A549 (cell line): ENCODE measurements around the gene CASP9. TPM values are rescaled to one million over a fixed set of nuclear protein-coding genes. Genes with fewer than 3 reads are reported as not detected.

ENCODE experiments used
- ATAC-seq, 2 experiments: fragments of 200-7000 bp in 1 of 2; fragments of >200 bp in 1 of 2; cut with Nextera tagmentation in 1 of 2; cut with Tn5 transposase in 1 of 2; 3 replicates each; pipeline versions ENCODE4 v1.8.0 to v1.9.1; 2018 to 2020; ENCODE audit warnings: mild to moderate bottlenecking in 1 of 2, moderate library complexity in 1 of 2
- CTCF ChIA-PET: fragments of 300-600 bp; sonication (Branson Sonifier 250); formaldehyde crosslinking; extraction: SDS; loops from one replicate; lab custom pipeline; 2021; ENCODE audit warnings: antibody characterized with exemption, inconsistent platforms; lab: Yijun Ruan, JAX
- POLR2A ChIA-PET: fragments of 350-600 bp; formaldehyde crosslinking; extraction: SDS; loops from one replicate; lab custom pipeline; 2021; ENCODE audit warnings: antibody characterized with exemption, inconsistent platforms; lab: Yijun Ruan, JAX
- DNase-seq, 2 experiments: peaks; one replicate each; pipeline versions ENCODE4 v3.0.0 to v3.0.0-alpha.2; 2011 to 2016; ENCODE audit warnings: low read depth in 1 of 2, low spot score in 1 of 2
- FAIRE-seq: peaks from 2 replicates; lab custom pipeline; 2011; peaks lifted over from hg19 to GRCh38; lab: Jason Lieb, UNC
- H3K27ac ChIP-seq, 2 experiments: fragments of >200 bp; sonication (Bioruptor Twin); formaldehyde crosslinking; 3 replicates each; pipeline ENCODE4 v1.5.1; 2016 to 2017
- H3K4me1 ChIP-seq: fragments of >200 bp; sonication (Bioruptor Twin); formaldehyde crosslinking; 3 replicates; pipeline ENCODE4 v1.6.1; 2016
- H3K4me2 ChIP-seq: fragments of >200 bp; sonication (Bioruptor Twin); formaldehyde crosslinking; 3 replicates; pipeline ENCODE4 v1.6.1; 2016
- H3K4me3 ChIP-seq: fragments of >200 bp; sonication (Bioruptor Twin); formaldehyde crosslinking; 3 replicates; pipeline ENCODE4 v1.5.1; 2016
- H3K9me3 ChIP-seq: fragments of >200 bp; sonication (Bioruptor Twin); formaldehyde crosslinking; 3 replicates; pipeline ENCODE4 v1.6.1; 2016
- CBX2 ChIP-seq: fragments of 200-600 bp; sonication (generic); IDR thresholded peaks from 2 replicates; pipeline ENCODE4 v1.6.1; 2016; ENCODE audit warnings: low read depth, mild to moderate bottlenecking, borderline replicate concordance
- CEBPB ChIP-seq, 2 experiments: fragments of >200 bp in 1 of 2; sonication (Bioruptor Twin) in 1 of 2; formaldehyde crosslinking in 1 of 2; IDR thresholded peaks; 2 replicates each; pipeline ENCODE4 v1.6.1; 2012 to 2016
- CHD2 ChIP-seq: fragments of 150-350 bp; IDR thresholded peaks from 2 replicates; pipeline ENCODE4 v1.6.1; 2014; ENCODE audit warnings: low read length; ENCODE audit not compliant: partially characterized antibody
- CHD4 ChIP-seq: fragments of 200-600 bp; sonication (generic); IDR thresholded peaks from 2 replicates; pipeline ENCODE4 v1.6.1; 2016; ENCODE audit warnings: antibody characterized with exemption, mild to moderate bottlenecking, borderline replicate concordance
- E2F6 ChIP-seq: IDR thresholded peaks from 2 replicates; pipeline ENCODE4 v1.6.1; 2012; ENCODE audit warnings: low read depth, borderline replicate concordance
- EHF ChIP-seq: fragments of 250-450 bp; sonication (Bioruptor Pico); IDR thresholded peaks from 2 replicates; pipeline ENCODE4 v1.5.0; 2020; ENCODE audit warnings: mild to moderate bottlenecking
- ESRRA ChIP-seq: fragments of 150-350 bp; IDR thresholded peaks from 2 replicates; pipeline ENCODE4 v1.6.1; 2014; ENCODE audit warnings: mild to moderate bottlenecking, low read length, borderline replicate concordance
- FOSB ChIP-seq: fragments of 250-450 bp; sonication (Bioruptor Pico); IDR thresholded peaks from 2 replicates; pipeline ENCODE4 v1.5.0; 2020; ENCODE audit warnings: mild to moderate bottlenecking, moderate library complexity
- FOSL2 ChIP-seq, 2 experiments: fragments of 450-650 bp in 1 of 2; fragments of >200 bp in 1 of 2; sonication (Bioruptor Twin) in 1 of 2; formaldehyde crosslinking; IDR thresholded peaks; 2 replicates each; pipeline versions ENCODE4 v1.5.0 to v1.6.1; 2016 to 2020; ENCODE audit warnings: mild to moderate bottlenecking in 1 of 2, moderate library complexity in 1 of 2
- FOXS1 ChIP-seq: fragments of 250-450 bp; sonication (Bioruptor Pico); IDR thresholded peaks from 2 replicates; pipeline ENCODE4 v1.5.0; 2020; ENCODE audit warnings: mild to moderate bottlenecking, moderate library complexity
- GATA3 ChIP-seq: IDR thresholded peaks from 2 replicates; pipeline ENCODE4 v1.6.1; 2012; ENCODE audit warnings: borderline replicate concordance
- HDAC2 ChIP-seq: fragments of 200-600 bp; sonication (generic); IDR thresholded peaks from 2 replicates; pipeline ENCODE4 v1.6.1; 2016
- HEYL ChIP-seq: fragments of 250-450 bp; sonication (Bioruptor Pico); IDR thresholded peaks from 2 replicates; pipeline ENCODE4 v1.8.0; 2021; ENCODE audit warnings: mild to moderate bottlenecking, moderate library complexity
- JUNB ChIP-seq: fragments of >200 bp; sonication (Bioruptor Twin); formaldehyde crosslinking; IDR thresholded peaks from 2 replicates; pipeline ENCODE4 v1.6.1; 2016
- KDM1A ChIP-seq: fragments of 200-600 bp; sonication (generic); IDR thresholded peaks from 2 replicates; pipeline ENCODE4 v1.6.1; 2016; ENCODE audit warnings: low read depth, mild to moderate bottlenecking
- KDM5A ChIP-seq: fragments of 200-600 bp; sonication (generic); IDR thresholded peaks from 2 replicates; pipeline ENCODE4 v1.6.1; 2016; ENCODE audit warnings: antibody characterized with exemption, mild to moderate bottlenecking
- MAZ ChIP-seq: fragments of 150-350 bp; IDR thresholded peaks from 2 replicates; pipeline ENCODE4 v1.6.1; 2014; ENCODE audit warnings: antibody characterized with exemption, low read depth, low read length, borderline replicate concordance
- NFE2L2 ChIP-seq: fragments of 150-350 bp; conservative IDR thresholded peaks from 2 replicates; pipeline ENCODE4 v1.6.1; 2014; ENCODE audit warnings: low read length
- PHF8 ChIP-seq: fragments of 200-600 bp; sonication (generic); IDR thresholded peaks from 2 replicates; pipeline ENCODE4 v1.6.1; 2016; ENCODE audit warnings: low read depth, mild to moderate bottlenecking, antibody characterized with exemption, moderate library complexity, borderline replicate concordance
- RAD21 ChIP-seq, 2 experiments: fragments of >200 bp in 1 of 2; sonication (Bioruptor Twin) in 1 of 2; formaldehyde crosslinking in 1 of 2; IDR thresholded peaks in 1 of 2; conservative IDR thresholded peaks in 1 of 2; 2 replicates in 1 of 2; 3 replicates in 1 of 2; pipeline ENCODE4 v1.6.1; 2012 to 2018; ENCODE audit warnings: inconsistent platforms in 1 of 2
- RCOR1 ChIP-seq: fragments of 150-350 bp; IDR thresholded peaks from 2 replicates; pipeline ENCODE4 v1.6.1; 2014; ENCODE audit warnings: antibody characterized with exemption, low read length, low read depth
- RFX5 ChIP-seq: fragments of 450-650 bp; IDR thresholded peaks from 2 replicates; pipeline ENCODE4 v1.7.1; 2014; ENCODE audit warnings: antibody characterized with exemption, mild to moderate bottlenecking, moderate library complexity
- ZFP36 ChIP-seq: fragments of 450-650 bp; IDR thresholded peaks from 2 replicates; pipeline ENCODE4 v1.6.1; 2014; ENCODE audit warnings: borderline replicate concordance; ENCODE audit not compliant: partially characterized antibody
- ZNF302 ChIP-seq: fragments of 250-450 bp; sonication (Bioruptor Pico); IDR thresholded peaks from 2 replicates; pipeline ENCODE4 v1.9.0; 2021; ENCODE audit warnings: inconsistent platforms, mild to moderate bottlenecking, moderate library complexity
- ZSCAN20 ChIP-seq: fragments of 250-450 bp; sonication (Bioruptor Pico); IDR thresholded peaks from 2 replicates; pipeline ENCODE4 v1.8.0; 2022; ENCODE audit warnings: mild to moderate bottlenecking, moderate library complexity
- WGBS: methylation state at CpG from one replicate; pipeline ENCODE4 v1.1.6; 2017; ENCODE audit errors: missing lambda C conversion rate; 5-methylcytosine and 5-hydroxymethylcytosine counted together
- polyA plus RNA-seq, 4 experiments: library from polyadenylated mRNA; depleted of rRNA in 3 of 4; stranded (reverse); fragments of >200 nt; fragmentation: RNase III in 1 of 4; extraction: RNeasy Plus Mini Kit Qiagen cat#74134 plus additional on column Dnase treatment in 1 of 4; gene quantifications; 2 replicates in 3 of 4; 3 replicates in 1 of 4; pipeline ENCODE4 v1.2.3, GENCODE V29; 2011 to 2017

Gene CASP9
- polyA plus RNA-seq, 2 of the 4 experiments (the other 2 are of a cell fraction), result 11.0 to 16.1 TPM

- H3K9me3 ChIP-seq, result no peaks in the 10 kb centered on the region
- WGBS, result 58% methylated on average over 3 of the region's 4 CpGs
- no peak for TF ChIP-seq HDAC2
- TF ChIP-seq ZSCAN20 (CRISPR knock-in tag), result no peak
- no peak for TF ChIP-seq CEBPB (IDR thresholded peaks at IDR 0.05)
- TF ChIP-seq E2F6, result no peak
- no peak for TF ChIP-seq GATA3
- no peak for TF ChIP-seq HEYL (CRISPR knock-in tag)
- TF ChIP-seq ESRRA, result no peak
- TF ChIP-seq FOSB (CRISPR knock-in tag), result no peak
- no peak for TF ChIP-seq ZNF302
- no peak for TF ChIP-seq CBX2
- TF ChIP-seq FOXS1 (CRISPR knock-in tag), result no peak
- no peak for TF ChIP-seq PHF8
- TF ChIP-seq FOSL2 (IDR thresholded peaks at IDR 0.05), result no peak
- TF ChIP-seq FOSL2 (CRISPR knock-in tag; IDR thresholded peaks at IDR 0.05), result no peak
- no peak for TF ChIP-seq JUNB
- TF ChIP-seq CHD2, result no peak
- TF ChIP-seq EHF (CRISPR knock-in tag), result no peak
- no peak for TF ChIP-seq ZFP36
- no peak for TF ChIP-seq RFX5
- TF ChIP-seq CHD4, result no peak
- no peak for TF ChIP-seq KDM5A
- TF ChIP-seq, all 56 proteins: peak for 0
- H3K4me3 ChIP-seq, result no peak overlapping the region
- H3K4me1 ChIP-seq, result no peaks in the 10 kb centered on the region
- no peak for FAIRE-seq
- no peak overlapping the region for H3K27ac ChIP-seq
- DNase-seq, result no peak
- ATAC-seq, result no peak
- POLR2A ChIA-PET, result no interaction called here
- H3K4me2 ChIP-seq, result no peak overlapping the region
- CTCF ChIA-PET, result interaction anchor here (1.4 kb wide), 1 partner anchor 15 kb away, joined by 3 read pairs; no protein-coding TSS in a partner anchor
Measured at GRCh38 chr1:15446212-15446611, 77.8 kb downstream of the CASP9 start.

- no peak for FAIRE-seq
- TF ChIP-seq ZSCAN20 (CRISPR knock-in tag), result no peak
- no peak for TF ChIP-seq RAD21 (conservative IDR thresholded peaks at IDR 0.05 in 1 of 2, IDR thresholded peaks at IDR 0.05 in 1 of 2)
- no peak for TF ChIP-seq CBX2
- TF ChIP-seq KDM1A, result no peak
- TF ChIP-seq MAZ, result no peak
- TF ChIP-seq RCOR1, result no peak
- TF ChIP-seq NFE2L2, result no peak
- TF ChIP-seq, all 56 proteins: peak for 0
- Histone ChIP-seq H3K4me1 (no peaks in the 10 kb centered on the region), H3K9me3 (no peaks in the 10 kb centered on the region), H3K4me2 (no peak overlapping the region), H3K27ac (no peak overlapping the region), H3K4me3 (no peak overlapping the region)
- ChIA-PET POLR2A (no interaction called here), CTCF (interaction anchor here (1.4 kb wide), 1 partner anchor 14 kb away, joined by 3 read pairs; no protein-coding TSS in a partner anchor)
- ATAC-seq, result no peak
- WGBS, result 69% methylated on average over 8 of the region's 14 CpGs
- DNase-seq, result no peak
Measured at GRCh38 chr1:15445390-15446122, 78.5 kb downstream of the CASP9 start.
